ENCODE measurements around the gene ASPSCR1. TPM values are rescaled to one million over a fixed set of nuclear protein-coding genes. Genes with fewer than 3 reads are reported as not detected.
"Not testable (repeated sequence)": the region's sequence is repeated elsewhere in the genome, so short reads cannot be mapped to it uniquely, and the experiment has no call there.

ASPSCR1 gene
- total RNA-seq, 4 donors from 2014 or later: 17.9 to 25.6 (median 21.6) TPM

DNA sequence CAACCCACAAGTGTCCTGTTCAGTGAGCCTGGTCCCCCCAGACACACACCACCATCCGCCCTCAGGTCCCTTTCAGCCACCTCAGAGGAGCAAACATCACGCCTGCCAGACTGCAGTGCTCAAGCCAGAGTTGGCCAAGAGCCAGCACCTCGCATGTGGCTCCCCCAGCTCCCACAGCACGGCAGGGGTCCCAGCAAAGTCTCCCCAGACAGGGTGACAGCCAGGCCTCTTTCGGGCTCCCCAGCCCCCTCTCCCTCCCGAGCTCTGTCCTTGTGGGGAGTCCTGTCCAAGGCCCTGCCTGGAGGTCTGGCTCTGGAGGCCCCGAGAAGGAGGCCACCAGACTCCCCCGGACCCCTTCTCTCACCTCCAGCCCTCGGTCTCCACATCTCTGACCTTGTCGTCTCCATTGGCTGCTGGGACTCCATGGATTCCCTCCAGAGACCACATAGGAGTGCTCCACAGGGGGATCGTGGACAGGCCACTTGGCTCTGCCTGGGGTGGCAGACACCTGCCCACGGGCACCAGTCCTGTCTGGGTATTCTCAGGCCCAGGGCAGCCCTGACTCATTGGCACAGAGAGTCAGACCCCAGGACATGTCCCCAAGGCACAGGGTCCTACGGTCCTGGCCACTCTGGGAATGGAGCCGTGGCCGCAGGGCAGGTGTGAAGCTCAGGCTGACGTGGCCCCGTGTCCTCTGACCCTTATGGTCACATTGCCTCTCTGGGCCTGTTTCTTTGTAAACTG is 28.6 kb upstream of the ASPSCR1 start:
- Histone ChIP-seq H3K4me3 (no peak overlapping the region), H3K4me1 (no peaks in the 10 kb centered on the region), H3K36me3 (no peaks in the 10 kb centered on the region), H3K27ac (no peak overlapping the region), H3K27me3 (no peaks in the 10 kb centered on the region), H3K9me3 (no peaks in the 10 kb centered on the region)
- 91% methylated on average over 11 of the region's 17 CpGs for WGBS
- TF ChIP-seq POLR2AphosphoS5 (IDR thresholded peaks at IDR 0.05): no peak
- no peak for TF ChIP-seq CTCF (IDR thresholded peaks at IDR 0.05)
- no peak for DNase-seq (ENCODE audit: low spot score in 2 of 2)

GRCh38 chr17:81950501-81950900 is 26.9 kb upstream of the ASPSCR1 start:
- TF ChIP-seq CTCF (IDR thresholded peaks at IDR 0.05) (no peak), POLR2A (IDR thresholded peaks at IDR 0.05) (no peak), EP300 (IDR thresholded peaks at IDR 0.05) (no peak), POLR2AphosphoS5 (IDR thresholded peaks at IDR 0.05) (no peak)
- no peak for DNase-seq (ENCODE audit: low spot score in 2 of 2)
- Histone ChIP-seq H3K36me3 (no peaks in the 10 kb centered on the region), H3K4me3 (no peak overlapping the region), H3K9me3 (no peaks in the 10 kb centered on the region), H3K27me3 (no peaks in the 10 kb centered on the region), H3K4me1 (no peaks in the 10 kb centered on the region), H3K27ac (no peak overlapping the region)
- 87% methylated on average over 15 of the region's 15 CpGs for WGBS

GRCh38 chr17:81951785-81952684 is 25.4 kb upstream of the ASPSCR1 start:
- TF ChIP-seq POLR2A (IDR thresholded peaks at IDR 0.05) (no peak), POLR2AphosphoS5 (IDR thresholded peaks at IDR 0.05) (no peak), EP300 (IDR thresholded peaks at IDR 0.05) (no peak), CTCF (IDR thresholded peaks at IDR 0.05) (no peak)
- H3K4me1 ChIP-seq: no peaks in the 10 kb centered on the region
- H3K9me3 ChIP-seq: no peaks in the 10 kb centered on the region
- H3K4me3 ChIP-seq: no peak overlapping the region
- no peaks in the 10 kb centered on the region for H3K36me3 ChIP-seq
- 47% methylated on average over 13 of the region's 13 CpGs for WGBS
- DNase-seq (ENCODE audit: low spot score in 2 of 2): no peak
- H3K27ac ChIP-seq: no peak overlapping the region
- H3K27me3 ChIP-seq: peaks cover under 1% of the 10 kb centered on the region

GRCh38 chr17:81952792-81953228 is 24.6 kb upstream of the ASPSCR1 start:
- Histone ChIP-seq H3K4me3 (no peak overlapping the region), H3K27ac (no peak overlapping the region), H3K36me3 (no peaks in the 10 kb centered on the region), H3K9me3 (no peaks in the 10 kb centered on the region), H3K4me1 (no peaks in the 10 kb centered on the region), H3K27me3 (peaks cover 8% of the 10 kb centered on the region)
- no peak for TF ChIP-seq CTCF (IDR thresholded peaks at IDR 0.05)
- TF ChIP-seq EP300 (IDR thresholded peaks at IDR 0.05): no peak
- no peak for TF ChIP-seq POLR2AphosphoS5 (IDR thresholded peaks at IDR 0.05)
- no peak for TF ChIP-seq POLR2A (IDR thresholded peaks at IDR 0.05)
- WGBS: 60% methylated on average over 9 of the region's 16 CpGs
- DNase-seq (ENCODE audit: low spot score in 2 of 2): no peak

DNA sequence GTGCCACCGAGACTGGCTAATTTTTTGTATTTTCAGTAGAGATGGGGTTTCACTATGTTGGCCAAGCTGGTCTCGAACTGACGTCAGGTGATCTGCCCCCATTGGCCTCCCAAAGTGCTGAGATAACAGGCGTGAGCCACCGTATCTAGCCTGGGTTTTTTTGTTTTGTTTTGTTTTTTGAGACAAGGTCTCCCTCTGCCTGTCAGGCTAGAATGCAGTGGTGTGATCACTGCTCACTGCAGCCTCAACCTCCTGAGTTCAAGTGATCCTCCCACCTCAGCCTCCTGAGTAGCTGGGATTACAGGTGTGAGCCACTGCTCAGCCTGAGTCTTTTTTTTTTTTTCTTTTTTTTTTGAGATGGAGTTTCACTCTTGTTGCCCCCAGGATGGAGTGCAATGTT is 24.0 kb upstream of the ASPSCR1 start:
- peaks cover 15% of the 10 kb centered on the region for H3K27me3 ChIP-seq
- WGBS: 79% methylated on average over 5 of the region's 5 CpGs
- H3K9me3 ChIP-seq; DNase-seq (ENCODE audit: low spot score in 2 of 2); H3K4me3 ChIP-seq; H3K4me1 ChIP-seq; H3K36me3 ChIP-seq; H3K27ac ChIP-seq: not testable (repeated sequence)
